ENCODE measurements around the gene GATD1.
"Not testable (repeated sequence)": the region's sequence is repeated elsewhere in the genome, so short reads cannot be mapped to it uniquely, and the experiment has no call there.

GATD1 gene

DNA sequence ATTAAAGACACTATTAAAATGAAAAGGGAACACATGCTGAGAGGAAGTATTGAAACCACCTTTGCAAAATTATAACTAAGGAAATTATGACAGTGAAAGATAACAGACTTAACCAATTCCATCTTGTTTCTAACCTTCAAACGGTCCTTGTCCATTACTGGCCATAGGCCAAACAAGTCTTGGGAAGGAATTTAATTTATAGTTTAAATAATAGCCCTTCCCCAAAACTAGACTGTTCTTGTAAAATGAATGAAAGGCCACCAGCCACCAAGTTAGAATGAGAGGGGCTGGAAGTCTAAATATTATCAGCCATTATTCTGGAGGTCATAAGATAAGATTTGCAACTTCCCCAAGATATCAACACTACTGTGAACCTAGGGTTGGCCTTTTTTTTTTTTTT, 31.9 kb downstream of the GATD1 start:
- Mint-ChIP-seq H3K4me1 (peaks cover 25% of the 10 kb centered on the region), H3K9me3 (no peaks in the 10 kb centered on the region), H3K27ac (no peak overlapping the region), H3K4me3 (no peak overlapping the region), H3K36me3 (no peaks in the 10 kb centered on the region), H3K27me3 (no peaks in the 10 kb centered on the region)
- ATAC-seq: no peak

DNA sequence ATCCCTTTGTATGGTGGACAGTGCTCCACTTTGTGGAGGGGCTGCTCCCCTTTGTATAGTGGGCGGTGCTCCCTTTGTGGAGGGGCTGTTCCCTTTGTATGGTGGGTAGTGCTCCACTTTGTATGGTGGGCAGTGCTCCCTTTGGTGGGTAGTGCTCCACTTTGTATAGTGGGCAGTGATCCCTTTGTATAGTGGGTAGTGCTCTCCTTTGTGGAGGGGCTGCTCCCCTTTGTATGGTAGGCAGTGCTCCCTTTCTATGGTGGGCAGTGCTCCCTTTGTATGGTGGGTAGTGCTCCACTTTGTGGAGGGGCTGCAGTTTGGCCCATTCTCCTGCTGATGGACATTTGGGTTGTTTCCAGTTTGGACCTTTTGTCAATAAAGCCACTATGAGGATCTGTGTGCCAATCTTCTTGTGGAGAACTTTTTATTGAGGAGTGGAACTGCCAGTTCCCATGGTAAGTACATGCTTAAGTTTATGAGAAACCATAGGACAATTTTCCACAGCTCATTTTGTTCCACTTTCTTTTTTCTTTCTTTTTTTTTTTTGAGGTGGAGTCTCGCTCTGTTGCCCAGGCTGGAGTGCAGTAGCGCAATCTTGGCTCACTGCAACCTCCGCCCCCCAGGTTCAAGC, 34.6 kb downstream of the GATD1 start:
- H3K36me3 Mint-ChIP-seq: no peaks in the 10 kb centered on the region
- peaks cover 12% of the 10 kb centered on the region for H3K27me3 Mint-ChIP-seq
- no peak overlapping the region for H3K4me3 Mint-ChIP-seq
- no peak overlapping the region for H3K27ac Mint-ChIP-seq
- H3K4me1 Mint-ChIP-seq: peaks cover 12% of the 10 kb centered on the region
- no peaks in the 10 kb centered on the region for H3K9me3 Mint-ChIP-seq
- no peak for ATAC-seq

DNA sequence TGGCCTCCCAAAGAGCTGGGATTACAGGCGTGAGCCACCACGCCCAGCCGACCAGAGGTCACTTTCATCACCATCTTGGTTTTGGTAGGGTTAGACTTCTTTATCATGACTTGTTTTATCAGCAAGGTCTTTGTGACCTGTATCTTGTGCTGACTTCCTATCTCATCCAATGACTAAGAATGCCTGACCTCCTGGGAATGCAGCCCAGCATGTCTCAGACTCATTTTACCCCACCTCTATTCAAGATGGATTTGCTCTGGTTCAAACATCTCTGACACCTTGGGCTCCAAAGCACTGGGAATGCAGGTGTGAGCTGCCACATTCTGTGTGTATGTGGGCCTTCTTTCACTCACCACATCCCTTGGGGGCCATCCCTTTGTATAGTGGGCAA, 35.1 kb downstream of the GATD1 start:
- Mint-ChIP-seq H3K4me1 (peaks cover 17% of the 10 kb centered on the region), H3K27ac (no peak overlapping the region)

DNA sequence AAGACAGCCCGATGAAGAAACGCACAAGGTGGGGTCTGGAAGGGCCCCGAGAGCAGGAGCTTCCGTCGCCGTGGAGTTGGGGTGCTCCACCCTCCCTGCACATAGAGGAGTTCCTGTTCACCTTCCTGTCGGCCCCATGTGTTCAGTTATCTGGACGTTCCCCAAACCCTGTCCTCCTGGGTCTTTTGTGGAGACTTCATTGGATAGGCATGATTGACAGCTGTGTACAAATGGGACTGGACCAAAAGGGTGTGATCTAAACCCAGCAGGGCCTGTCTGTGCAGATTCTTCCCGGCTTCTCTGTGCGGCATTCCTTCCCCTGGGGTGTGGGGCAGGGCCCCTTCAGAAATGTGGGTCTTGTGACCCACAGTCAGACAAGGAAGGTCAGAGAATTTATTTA, 39.4 kb downstream of the GATD1 start:
- not testable (repeated sequence) for H3K36me3 Mint-ChIP-seq, ATAC-seq, H3K9me3 Mint-ChIP-seq, H3K27ac Mint-ChIP-seq
- peak overlapping the region; percentile 9 for H3K4me3 Mint-ChIP-seq
- H3K4me1 Mint-ChIP-seq: peaks cover 18% of the 10 kb centered on the region
- peaks cover 21% of the 10 kb centered on the region for H3K27me3 Mint-ChIP-seq

More for the DNA sequence above, 35.1 kb downstream of the GATD1 start:
- Mint-ChIP-seq H3K27me3 (peaks cover 17% of the 10 kb centered on the region), H3K4me3 (no peak overlapping the region), H3K9me3 (no peaks in the 10 kb centered on the region), H3K36me3 (no peaks in the 10 kb centered on the region)
- no peak for ATAC-seq

DNA sequence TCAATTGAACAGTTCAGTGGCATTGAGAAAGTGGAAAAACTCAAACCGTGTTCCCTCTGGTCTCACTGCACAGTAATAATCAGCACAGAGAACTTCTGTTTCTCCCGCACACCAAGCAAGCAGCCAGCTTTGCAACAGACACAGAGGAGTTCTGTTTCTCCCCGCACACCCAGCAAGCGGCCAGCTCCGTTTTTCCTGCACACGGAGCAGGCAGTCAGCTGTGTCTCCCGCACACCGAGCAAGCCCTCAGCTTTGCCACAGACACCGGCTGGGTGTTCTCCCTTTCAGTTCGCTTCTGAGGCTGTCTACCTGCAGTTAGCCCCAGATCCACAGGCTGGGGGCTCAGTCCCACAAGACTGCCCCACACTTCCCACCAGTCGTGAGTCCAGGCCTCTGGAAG, 39.9 kb downstream of the GATD1 start:
- Mint-ChIP-seq H3K4me3 (peak overlapping the region; percentile 9), H3K9me3 (no peaks in the 10 kb centered on the region)
- no peak for ATAC-seq

DNA sequence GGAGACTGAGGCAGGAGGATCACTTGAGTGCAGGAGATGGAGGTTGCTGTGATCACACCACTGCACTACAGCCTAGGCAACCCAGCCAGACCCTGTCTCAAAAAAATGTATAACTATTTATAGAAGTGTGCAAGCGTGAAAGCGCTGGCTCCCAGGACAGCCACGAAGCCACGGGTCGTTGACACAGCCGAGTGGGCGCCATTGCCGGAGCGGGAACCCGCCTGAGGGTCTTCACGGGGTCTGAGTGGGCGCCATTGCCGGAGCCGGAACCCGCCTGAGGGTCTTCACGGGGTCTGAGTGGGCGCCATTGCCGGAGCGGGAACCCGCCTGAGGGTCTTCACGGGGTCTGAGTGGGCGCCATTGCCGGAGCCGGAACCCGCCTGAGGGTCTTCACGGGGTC, 42.7 kb downstream of the GATD1 start:
- H3K27ac Mint-ChIP-seq, H3K9me3 Mint-ChIP-seq, H3K4me3 Mint-ChIP-seq, ATAC-seq, H3K36me3 Mint-ChIP-seq: not testable (repeated sequence)
- Mint-ChIP-seq H3K27me3 (peaks cover 28% of the 10 kb centered on the region), H3K4me1 (peaks cover 18% of the 10 kb centered on the region)

More for the DNA sequence above, 39.9 kb downstream of the GATD1 start:
- Mint-ChIP-seq H3K36me3 (no peaks in the 10 kb centered on the region), H3K27ac (no peak overlapping the region), H3K4me1 (peaks cover 18% of the 10 kb centered on the region), H3K27me3 (peaks cover 27% of the 10 kb centered on the region)

DNA sequence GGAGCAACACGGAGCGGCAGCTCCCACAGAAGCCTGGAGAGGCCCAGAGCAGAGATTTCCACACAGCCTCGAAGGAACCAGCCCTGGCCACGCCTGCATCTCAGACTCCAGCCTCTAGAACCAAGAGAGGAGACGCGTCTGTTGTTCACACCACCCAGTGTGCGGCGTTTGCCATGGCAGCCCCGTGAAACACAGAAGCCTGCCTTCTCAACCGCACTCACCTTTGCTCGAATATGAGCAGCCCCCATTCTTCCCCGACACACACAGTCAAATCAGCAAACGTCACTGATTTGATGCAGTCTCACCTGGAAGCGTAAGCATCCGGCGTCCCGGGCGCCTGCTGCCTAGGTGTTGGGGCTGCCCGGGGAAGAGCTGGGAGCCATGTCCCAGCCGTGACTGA, 44.2 kb downstream of the GATD1 start:
- peaks cover 16% of the 10 kb centered on the region for H3K4me1 Mint-ChIP-seq
- no peaks in the 10 kb centered on the region for H3K9me3 Mint-ChIP-seq
- H3K4me3 Mint-ChIP-seq: no peak overlapping the region
- ATAC-seq: no peak
- no peak overlapping the region for H3K27ac Mint-ChIP-seq
- H3K27me3 Mint-ChIP-seq: peaks cover 21% of the 10 kb centered on the region
- no peaks in the 10 kb centered on the region for H3K36me3 Mint-ChIP-seq

DNA sequence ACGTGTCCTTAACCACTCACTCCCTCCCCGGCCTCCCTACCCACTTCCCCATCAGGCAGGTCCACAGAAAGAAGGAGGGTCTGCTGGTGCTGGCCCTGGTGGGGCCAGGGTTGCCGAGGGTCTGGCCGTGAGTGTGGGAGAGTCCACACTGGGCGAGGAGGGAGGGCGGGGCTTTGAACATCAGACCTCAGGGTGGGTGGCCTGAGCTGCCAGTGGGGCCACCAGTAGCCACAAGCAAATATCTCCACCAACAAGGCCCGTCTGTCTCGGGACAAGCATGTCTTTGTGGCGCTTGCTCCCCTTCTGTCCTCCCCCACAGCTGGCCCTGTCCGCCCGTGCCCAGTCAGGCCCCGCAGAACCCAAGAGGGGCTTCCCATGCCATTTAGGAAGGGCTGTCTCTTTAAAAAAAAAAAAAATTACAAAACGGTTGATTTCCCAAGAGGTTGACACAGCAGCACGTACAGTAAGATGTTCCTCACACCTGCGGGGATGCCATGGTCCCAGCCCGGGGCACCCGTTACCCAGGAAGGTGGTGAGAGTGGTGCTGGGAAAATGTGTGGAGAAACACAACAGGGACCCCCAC, 47.7 kb downstream of the GATD1 start:
- ATAC-seq: no peak
- H3K36me3 Mint-ChIP-seq: no peaks in the 10 kb centered on the region
- H3K27ac Mint-ChIP-seq: no peak overlapping the region
- no peaks in the 10 kb centered on the region for H3K9me3 Mint-ChIP-seq
- no peak overlapping the region for H3K4me3 Mint-ChIP-seq
- peaks cover 11% of the 10 kb centered on the region for H3K27me3 Mint-ChIP-seq
- H3K4me1 Mint-ChIP-seq: peaks cover 6% of the 10 kb centered on the region

DNA sequence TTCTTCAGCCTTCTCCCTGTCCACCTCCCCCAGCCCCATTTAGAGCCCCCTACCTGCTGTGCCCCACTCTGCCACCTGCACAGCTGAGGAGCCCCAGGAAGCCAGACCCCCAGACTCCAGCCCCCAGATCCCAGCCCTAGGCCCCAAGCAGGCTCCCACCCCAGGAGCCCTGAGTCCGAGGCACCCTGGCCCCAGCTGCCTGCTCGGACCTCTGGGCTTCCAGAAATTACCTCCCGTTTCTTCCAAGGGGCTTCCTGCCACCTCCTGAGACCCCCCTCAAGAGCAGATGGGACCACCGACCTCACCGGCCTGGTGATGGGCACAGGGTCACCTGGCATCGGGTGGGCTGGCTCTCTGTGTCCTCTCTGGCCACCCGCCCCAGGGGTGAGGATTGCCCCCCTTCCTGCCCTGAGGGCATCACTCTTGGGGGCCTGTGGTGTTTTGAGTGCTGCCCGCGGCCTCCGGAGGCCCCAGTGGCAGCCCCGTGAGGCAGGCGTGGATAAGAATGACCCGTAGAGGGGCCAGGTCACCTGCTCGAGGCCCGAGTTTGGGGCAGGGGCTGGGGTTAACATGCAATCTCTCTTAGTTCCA, 48.3 kb downstream of the GATD1 start:
- H3K27me3 Mint-ChIP-seq: peaks cover 11% of the 10 kb centered on the region
- peaks cover 6% of the 10 kb centered on the region for H3K4me1 Mint-ChIP-seq
- H3K27ac Mint-ChIP-seq: no peak overlapping the region
- H3K4me3 Mint-ChIP-seq: no peak overlapping the region
- no peaks in the 10 kb centered on the region for H3K9me3 Mint-ChIP-seq
- H3K36me3 Mint-ChIP-seq: no peaks in the 10 kb centered on the region
- no peak for ATAC-seq

DNA sequence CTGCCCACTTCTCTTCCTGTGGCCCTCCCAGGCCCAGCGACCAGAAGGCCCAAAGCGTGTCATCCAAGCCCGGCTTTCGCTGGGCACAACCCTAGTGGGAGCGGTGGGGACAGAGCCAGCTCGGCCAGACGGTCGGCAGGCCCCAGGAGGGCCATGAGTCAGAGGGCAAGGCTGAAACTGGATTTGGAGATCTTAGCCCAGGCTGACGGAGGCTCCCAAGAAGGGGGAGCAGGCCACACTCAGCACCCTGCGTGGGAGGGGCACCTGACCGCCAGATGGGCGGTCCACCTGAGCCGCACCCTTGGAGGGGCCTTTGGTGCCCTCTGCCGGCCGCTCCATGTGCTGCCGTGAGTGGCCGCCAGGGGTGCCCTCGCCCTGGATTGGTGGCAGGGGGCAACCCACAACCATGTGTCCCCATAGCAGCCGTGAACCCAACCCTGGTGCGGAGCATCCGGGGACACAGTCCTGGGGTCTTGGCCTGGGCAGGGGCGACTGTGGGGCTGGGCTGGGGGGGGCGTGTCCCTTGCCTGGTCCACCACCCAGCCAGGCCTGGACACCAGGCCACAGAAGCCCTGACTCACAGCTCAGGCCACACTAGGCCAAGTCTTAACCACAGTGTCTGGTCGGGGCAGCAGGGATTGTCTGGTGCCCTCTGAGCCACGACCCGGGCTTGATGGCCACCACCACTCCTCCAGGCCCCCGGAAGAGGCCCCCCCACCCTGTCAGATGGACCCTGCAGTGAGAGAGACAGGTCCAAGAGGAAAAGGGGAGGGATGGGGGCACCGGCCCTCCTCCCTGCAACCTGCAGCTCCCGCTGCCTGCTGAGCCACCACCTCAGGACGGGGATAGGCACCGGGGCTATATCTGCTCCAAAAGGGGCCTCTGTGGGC, 49.2 kb downstream of the GATD1 start:
- Mint-ChIP-seq H3K4me1 (peaks cover 9% of the 10 kb centered on the region), H3K36me3 (no peaks in the 10 kb centered on the region), H3K27ac (no peak overlapping the region), H3K9me3 (no peaks in the 10 kb centered on the region), H3K27me3 (peaks cover 9% of the 10 kb centered on the region), H3K4me3 (no peak overlapping the region)
- ATAC-seq: peak; percentile 81

DNA sequence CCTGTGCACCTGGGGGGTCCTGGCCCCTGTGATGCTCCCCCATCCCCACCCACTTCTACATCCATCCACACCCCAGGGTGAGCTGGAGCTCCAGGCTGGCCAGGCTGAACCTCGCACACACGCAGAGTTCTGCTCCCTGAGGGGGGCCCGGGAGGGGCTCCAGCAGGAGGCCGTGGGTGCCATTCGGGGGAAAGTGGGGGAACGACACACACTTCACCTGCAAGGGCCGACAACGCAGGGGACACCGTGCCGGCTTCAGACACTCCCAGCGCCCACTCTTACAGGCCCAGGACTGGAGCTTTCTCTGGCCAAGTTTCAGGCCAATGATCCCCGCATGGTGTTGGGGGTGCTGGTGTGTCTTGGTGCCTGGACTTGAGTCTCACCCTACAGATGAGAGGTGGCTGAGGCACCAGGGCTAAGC, 50.0 kb downstream of the GATD1 start:
- Mint-ChIP-seq H3K27ac (no peak overlapping the region), H3K9me3 (no peaks in the 10 kb centered on the region), H3K27me3 (peaks cover under 1% of the 10 kb centered on the region), H3K4me3 (no peak overlapping the region), H3K4me1 (peaks cover 16% of the 10 kb centered on the region), H3K36me3 (no peaks in the 10 kb centered on the region)
- ATAC-seq: no peak

DNA sequence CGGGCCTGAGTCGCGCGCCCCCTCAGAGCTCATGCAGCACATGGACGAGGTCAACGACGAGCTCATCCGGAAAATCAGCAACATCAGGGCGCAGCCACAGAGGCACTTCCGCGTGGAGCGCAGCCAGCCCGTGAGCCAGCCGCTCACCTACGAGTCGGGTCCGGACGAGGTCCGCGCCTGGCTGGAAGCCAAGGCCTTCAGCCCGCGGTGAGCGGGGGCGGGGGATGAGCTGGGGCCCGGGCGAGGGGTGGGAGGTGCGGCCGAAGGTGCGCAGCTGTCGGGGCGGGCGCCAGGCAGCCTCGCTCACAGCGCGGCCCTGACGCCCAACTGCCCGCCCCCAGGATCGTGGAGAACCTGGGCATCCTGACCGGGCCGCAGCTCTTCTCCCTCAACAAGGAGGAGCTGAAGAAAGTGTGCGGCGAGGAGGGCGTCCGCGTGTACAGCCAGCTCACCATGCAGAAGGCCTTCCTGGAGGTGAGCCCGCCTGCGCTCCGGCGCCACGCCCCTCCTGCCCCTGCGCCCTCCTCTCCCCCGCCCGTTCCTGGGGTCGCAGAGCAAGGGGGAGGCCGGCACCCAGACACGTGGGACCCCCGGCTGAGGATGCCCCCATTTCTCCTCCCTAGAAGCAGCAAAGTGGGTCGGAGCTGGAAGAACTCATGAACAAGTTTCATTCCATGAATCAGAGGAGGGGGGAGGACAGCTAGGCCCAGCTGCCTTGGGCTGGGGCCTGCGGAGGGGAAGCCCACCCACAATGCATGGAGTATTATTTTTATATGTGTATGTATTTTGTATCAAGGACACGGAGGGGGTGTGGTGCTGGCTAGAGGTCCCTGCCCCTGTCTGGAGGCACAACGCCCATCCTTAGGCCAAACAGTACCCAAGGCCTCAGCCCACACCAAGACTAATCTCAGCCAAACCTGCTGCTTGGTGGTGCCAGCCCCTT, 50.7 kb downstream of the GATD1 start:
- no peaks in the 10 kb centered on the region for H3K9me3 Mint-ChIP-seq
- H3K4me1 Mint-ChIP-seq: peaks cover 23% of the 10 kb centered on the region
- H3K27me3 Mint-ChIP-seq: no peaks in the 10 kb centered on the region
- H3K27ac Mint-ChIP-seq: peak overlapping the region; percentile 71
- H3K36me3 Mint-ChIP-seq: no peaks in the 10 kb centered on the region
- ATAC-seq: peak; percentile 6
- peak overlapping the region; percentile 71 for H3K4me3 Mint-ChIP-seq

DNA sequence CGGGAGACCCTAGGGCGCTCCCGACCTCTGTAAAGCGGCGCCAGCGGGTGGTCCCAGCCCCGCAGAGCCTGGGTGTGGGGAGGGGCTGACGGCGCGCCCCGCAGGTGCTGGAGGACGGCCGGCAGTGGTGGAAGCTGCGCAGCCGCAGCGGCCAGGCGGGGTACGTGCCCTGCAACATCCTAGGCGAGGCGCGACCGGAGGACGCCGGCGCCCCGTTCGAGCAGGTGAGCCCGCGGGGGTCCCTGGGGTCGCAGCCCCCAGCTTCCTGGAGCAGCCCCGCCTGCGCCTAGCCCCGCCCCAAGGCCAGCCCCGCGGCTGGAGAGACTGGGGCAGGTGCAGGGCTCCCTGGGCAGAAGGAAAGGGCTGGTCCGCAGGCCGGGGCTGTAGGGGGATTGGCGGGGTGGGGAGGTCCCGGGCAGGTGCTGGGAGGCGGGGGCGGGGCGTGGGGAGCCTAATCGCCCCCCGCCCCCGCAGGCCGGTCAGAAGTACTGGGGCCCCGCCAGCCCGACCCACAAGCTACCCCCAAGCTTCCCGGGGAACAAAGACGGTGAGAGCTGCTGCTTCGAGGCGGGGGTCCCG, 51.6 kb downstream of the GATD1 start:
- ATAC-seq: no peak
- Mint-ChIP-seq H3K4me1 (peaks cover 28% of the 10 kb centered on the region), H3K9me3 (no peaks in the 10 kb centered on the region), H3K36me3 (no peaks in the 10 kb centered on the region), H3K4me3 (peak overlapping the region; percentile 76), H3K27me3 (no peaks in the 10 kb centered on the region), H3K27ac (peak overlapping the region; percentile 71)

DNA sequence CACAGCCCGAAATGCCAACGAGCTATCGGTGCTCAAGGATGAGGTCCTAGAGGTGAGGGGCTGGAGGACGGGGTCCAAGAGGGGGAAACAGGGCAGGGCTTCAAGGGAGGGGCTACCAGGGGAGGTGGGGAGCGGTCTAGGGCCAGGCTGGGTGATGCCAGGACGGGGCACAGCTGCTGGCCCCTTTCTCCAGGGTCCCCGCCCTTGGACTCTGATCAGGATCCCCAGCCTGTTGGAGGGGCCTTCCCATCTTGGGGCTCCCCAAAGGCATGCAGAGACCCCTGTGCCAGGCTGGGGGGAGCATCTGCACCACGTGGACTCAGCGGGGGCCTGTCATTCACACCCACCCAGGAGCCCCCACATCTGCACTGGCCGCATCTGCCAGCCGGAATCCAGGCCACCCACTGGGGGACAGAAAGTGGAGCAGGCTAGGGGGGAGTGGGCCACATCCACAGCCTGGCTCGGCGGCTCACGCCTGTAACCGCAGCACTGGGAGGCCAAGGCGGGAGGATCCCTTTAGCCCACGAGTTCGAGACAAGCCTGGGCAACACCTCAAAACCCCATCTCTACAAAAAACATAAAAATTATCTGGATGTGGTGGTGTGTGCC, 52.4 kb downstream of the GATD1 start:
- H3K4me1 Mint-ChIP-seq: peaks cover 28% of the 10 kb centered on the region
- H3K27me3 Mint-ChIP-seq: peaks cover 3% of the 10 kb centered on the region
- H3K4me3 Mint-ChIP-seq: peak overlapping the region; percentile 76
- no peaks in the 10 kb centered on the region for H3K36me3 Mint-ChIP-seq
- ATAC-seq: no peak
- peak overlapping the region; percentile 71 for H3K27ac Mint-ChIP-seq
- no peaks in the 10 kb centered on the region for H3K9me3 Mint-ChIP-seq

Data from stimulated activated memory B cell treated with anti-CD40 and anti-IgM and Interleukin-4, amounts not matched to agents 10 μg/mL and 1 μg/mL and 100 μg/mL, for 72 hours (primary cell).